ENCODE results near the gene SHISA9. TPM values are rescaled to one million over a fixed set of nuclear protein-coding genes. Genes with fewer than 3 reads are reported as not detected.

Gene SHISA9
- total and polyA plus RNA-seq, 12 donors = 0.04 to 4.8 (median 0.35) TPM

DNA sequence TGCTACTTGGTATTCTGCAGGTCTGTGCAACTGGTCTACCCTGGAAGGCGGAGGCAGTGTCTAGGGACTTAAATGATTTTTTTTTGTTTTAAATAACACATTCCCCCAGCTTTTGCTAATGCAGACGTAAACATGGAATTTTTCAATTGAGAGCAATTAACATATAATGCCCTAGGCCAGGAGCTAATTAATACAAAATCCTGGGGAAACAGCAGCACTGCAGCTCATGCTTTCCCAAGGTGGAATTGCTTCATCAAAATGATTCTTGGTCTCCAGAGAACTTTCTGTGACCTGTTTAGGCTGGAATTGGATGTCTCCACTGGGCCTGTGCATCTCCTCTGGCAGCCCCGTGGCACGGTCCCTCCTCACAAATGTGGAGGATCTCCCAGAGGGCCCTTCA lies 50.6 kb downstream of the SHISA9 start:
- intact Hi-C loops (cut with DNase I) = no loop called here
- H3K9me3 ChIP-seq (replicated peaks in 1 of 3) = no peaks in the 10 kb centered on the region
- TF ChIP-seq, protein P1, sequence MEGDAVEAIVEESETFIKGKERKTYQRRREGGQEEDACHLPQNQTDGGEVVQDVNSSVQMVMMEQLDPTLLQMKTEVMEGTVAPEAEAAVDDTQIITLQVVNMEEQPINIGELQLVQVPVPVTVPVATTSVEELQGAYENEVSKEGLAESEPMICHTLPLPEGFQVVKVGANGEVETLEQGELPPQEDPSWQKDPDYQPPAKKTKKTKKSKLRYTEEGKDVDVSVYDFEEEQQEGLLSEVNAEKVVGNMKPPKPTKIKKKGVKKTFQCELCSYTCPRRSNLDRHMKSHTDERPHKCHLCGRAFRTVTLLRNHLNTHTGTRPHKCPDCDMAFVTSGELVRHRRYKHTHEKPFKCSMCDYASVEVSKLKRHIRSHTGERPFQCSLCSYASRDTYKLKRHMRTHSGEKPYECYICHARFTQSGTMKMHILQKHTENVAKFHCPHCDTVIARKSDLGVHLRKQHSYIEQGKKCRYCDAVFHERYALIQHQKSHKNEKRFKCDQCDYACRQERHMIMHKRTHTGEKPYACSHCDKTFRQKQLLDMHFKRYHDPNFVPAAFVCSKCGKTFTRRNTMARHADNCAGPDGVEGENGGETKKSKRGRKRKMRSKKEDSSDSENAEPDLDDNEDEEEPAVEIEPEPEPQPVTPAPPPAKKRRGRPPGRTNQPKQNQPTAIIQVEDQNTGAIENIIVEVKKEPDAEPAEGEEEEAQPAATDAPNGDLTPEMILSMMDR (IDR thresholded peaks at IDR 0.05) = no peak
- TF ChIP-seq POLR2A (IDR thresholded peaks at IDR 0.05) = no peak

DNA sequence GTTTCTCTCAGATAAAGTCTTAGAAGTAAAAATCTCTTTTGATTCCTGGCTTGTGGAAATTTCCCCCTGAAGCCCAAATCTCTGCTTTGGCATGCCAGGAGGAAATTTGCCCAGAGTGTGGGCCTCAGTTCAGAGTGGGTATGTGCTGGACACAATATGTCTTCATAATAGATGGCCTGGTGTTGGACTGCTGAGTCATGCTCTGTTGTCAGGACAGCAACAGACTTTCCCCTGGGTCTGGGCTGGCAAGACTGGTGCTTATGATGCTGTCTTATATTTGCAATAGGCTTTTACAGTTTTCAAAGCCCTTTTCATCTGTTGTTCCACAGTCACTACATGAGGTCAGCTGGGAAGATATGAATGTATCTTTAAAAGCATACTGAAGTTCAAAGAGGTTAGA lies 57.0 kb downstream of the SHISA9 start:
- no peak overlapping the region for H3K27ac ChIP-seq
- H3K36me3 ChIP-seq (replicated peaks in 1 of 2) = no peaks in the 10 kb centered on the region
- H3K4me3 ChIP-seq = no peak overlapping the region
- no peaks in the 10 kb centered on the region for H3K9me3 ChIP-seq (replicated peaks in 1 of 3)
- no peaks in the 10 kb centered on the region for H3K27me3 ChIP-seq
- no peak for DNase-seq
- no peak for TF ChIP-seq POLR2A (IDR thresholded peaks at IDR 0.05)
- TF ChIP-seq, protein P1 (IDR thresholded peaks at IDR 0.05) = no peak
- H3K4me1 ChIP-seq (replicated peaks in 1 of 2) = no peaks in the 10 kb centered on the region
- intact Hi-C loops (cut with DNase I) = no loop called here

More for the DNA sequence above, 50.6 kb downstream of the SHISA9 start:
- H3K36me3 ChIP-seq (replicated peaks in 1 of 2) = no peaks in the 10 kb centered on the region
- DNase-seq = no peak
- 71 to 81% (median 79%) methylated on average over 4 of the region's 4 CpGs for WGBS, 4 donors
- no peaks in the 10 kb centered on the region for H3K4me1 ChIP-seq (replicated peaks in 1 of 2)
- H3K4me3 ChIP-seq = no peak overlapping the region
- H3K27ac ChIP-seq = no peak overlapping the region
- no peaks in the 10 kb centered on the region for H3K27me3 ChIP-seq

DNA sequence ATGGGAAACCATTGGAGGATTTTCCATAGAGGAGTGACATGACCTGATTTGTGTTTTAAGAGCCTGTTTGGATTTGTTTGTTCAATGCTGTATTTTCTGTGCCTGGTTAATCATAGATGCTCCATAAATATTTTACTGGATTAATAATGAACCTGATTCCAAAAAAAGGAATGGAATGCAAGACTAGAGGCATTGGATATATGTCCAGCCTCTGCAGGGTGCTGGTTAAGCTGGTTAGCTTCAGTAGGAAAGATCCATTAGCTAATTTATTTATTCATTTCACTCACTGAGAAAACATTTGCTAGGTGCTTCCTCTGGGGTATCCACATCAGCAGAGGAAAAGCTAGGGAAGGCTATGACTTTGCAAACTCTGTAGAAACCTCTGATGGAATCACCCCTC lies 57.7 kb downstream of the SHISA9 start:
- no peak for TF ChIP-seq POLR2A (IDR thresholded peaks at IDR 0.05)
- TF ChIP-seq, protein P1 (IDR thresholded peaks at IDR 0.05) = no peak
- H3K4me3 ChIP-seq = no peak overlapping the region
- intact Hi-C loops (cut with DNase I) = no loop called here

DNA sequence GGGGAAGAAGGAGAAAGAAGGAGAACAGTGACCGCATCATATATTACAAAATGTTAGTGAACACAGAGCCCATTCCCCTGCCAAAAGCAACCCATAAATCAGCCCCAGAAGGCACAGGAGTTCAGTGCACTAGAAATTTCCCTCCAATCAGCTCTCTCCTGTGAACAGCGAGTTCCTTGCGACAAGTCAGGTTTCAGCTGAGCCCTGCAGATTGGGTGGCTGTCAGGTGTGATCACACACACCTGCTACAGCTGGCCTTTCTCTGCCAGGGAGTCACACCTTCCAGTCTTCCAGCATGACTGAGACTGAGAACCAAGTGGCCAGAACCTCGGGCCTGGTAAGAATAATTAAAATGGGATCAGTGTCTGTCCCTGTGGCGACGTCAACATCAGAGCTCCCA lies 60.2 kb downstream of the SHISA9 start:
- H3K9me3 ChIP-seq (replicated peaks in 1 of 3) = no peaks in the 10 kb centered on the region
- TF ChIP-seq, protein P1 (IDR thresholded peaks at IDR 0.05) = no peak
- no peak for TF ChIP-seq POLR2A (IDR thresholded peaks at IDR 0.05)
- intact Hi-C loops (cut with DNase I) = no loop called here
- H3K36me3 ChIP-seq (replicated peaks in 1 of 2) = no peaks in the 10 kb centered on the region
- no peaks in the 10 kb centered on the region for H3K4me1 ChIP-seq (replicated peaks in 1 of 2)
- DNase-seq = no peak
- no peaks in the 10 kb centered on the region for H3K27me3 ChIP-seq
- no peak overlapping the region for H3K4me3 ChIP-seq
- 59 to 75% (median 72%) methylated on average over 4 to 6 of the region's 6 CpGs for WGBS, 4 donors
- H3K27ac ChIP-seq = no peak overlapping the region

More for the DNA sequence above, 57.7 kb downstream of the SHISA9 start:
- no peak overlapping the region for H3K27ac ChIP-seq
- H3K4me1 ChIP-seq (replicated peaks in 1 of 2) = no peaks in the 10 kb centered on the region
- H3K9me3 ChIP-seq (replicated peaks in 1 of 3) = no peaks in the 10 kb centered on the region
- H3K36me3 ChIP-seq (replicated peaks in 1 of 2) = no peaks in the 10 kb centered on the region
- no peak for DNase-seq
- H3K27me3 ChIP-seq = no peaks in the 10 kb centered on the region
